MM.1S (cell line): ENCODE results near the gene CSF1.

Source experiments
- DNase-seq: peaks from one replicate; pipeline ENCODE4 v3.0.0-alpha.2; 2015
- H2AFZ ChIP-seq: fragments of 300-600 bp; sonication (generic); 2 replicates; pipeline ENCODE4 v1.6.0; 2016; ENCODE audit warnings: antibody characterized with exemption, low read length
- H3F3A ChIP-seq: fragments of 300-600 bp; sonication (generic); 2 replicates; pipeline ENCODE4 v1.6.1; 2016; ENCODE audit warnings: mild to moderate bottlenecking, antibody characterized with exemption, low read length, moderate library complexity, mixed read lengths; ENCODE audit not compliant: insufficient read depth
- H3K27ac ChIP-seq: fragments of 300-600 bp; sonication (generic); 2 replicates; pipeline ENCODE4 v1.5.1; 2016; ENCODE audit warnings: mild to moderate bottlenecking, low read length
- H3K27me3 ChIP-seq: fragments of 300-600 bp; sonication (generic); replicated peaks from 2 replicates; pipeline ENCODE4 v1.6.0; 2016; ENCODE audit warnings: low read length; ENCODE audit not compliant: insufficient read depth
- H3K36me3 ChIP-seq: fragments of 300-600 bp; sonication (generic); replicated peaks from 2 replicates; pipeline ENCODE4 v1.6.1; 2016; ENCODE audit warnings: mild to moderate bottlenecking, low read length, mixed read lengths; ENCODE audit not compliant: insufficient read depth
- H3K4me1 ChIP-seq: fragments of 300-600 bp; sonication (generic); 2 replicates; pipeline ENCODE4 v1.6.1; 2016; ENCODE audit warnings: low read length, mixed read lengths
- H3K4me2 ChIP-seq: fragments of 300-600 bp; sonication (generic); 2 replicates; pipeline ENCODE4 v1.6.0; 2016; ENCODE audit warnings: low read depth, low read length
- H3K4me3 ChIP-seq: fragments of 300-600 bp; sonication (generic); 2 replicates; pipeline ENCODE4 v1.5.1; 2016; ENCODE audit warnings: low read length, mixed read lengths
- H3K79me2 ChIP-seq: fragments of 300-600 bp; sonication (generic); 2 replicates; pipeline ENCODE4 v1.6.1; 2016; ENCODE audit warnings: mixed run types, low read length, mixed read lengths
- H3K9ac ChIP-seq: fragments of 300-600 bp; sonication (generic); 2 replicates; pipeline ENCODE4 v1.6.1; 2016; ENCODE audit warnings: low read length, mixed read lengths
- H3K9me2 ChIP-seq: fragments of 300-600 bp; sonication (generic); replicated peaks from 2 replicates; pipeline ENCODE4 v1.6.1; 2016; ENCODE audit warnings: mild to moderate bottlenecking, low read length, mixed read lengths; ENCODE audit not compliant: insufficient read depth
- H3K9me3 ChIP-seq: fragments of 300-600 bp; sonication (generic); replicated peaks from 2 replicates; pipeline ENCODE4 v1.6.1; 2016; ENCODE audit warnings: mild to moderate bottlenecking, low read length, mixed read lengths; ENCODE audit not compliant: insufficient read depth
- H4K20me1 ChIP-seq: fragments of 300-600 bp; sonication (generic); 2 replicates; pipeline ENCODE4 v1.6.1; 2016; ENCODE audit warnings: mild to moderate bottlenecking, low read length, moderate library complexity, mixed read lengths; ENCODE audit not compliant: insufficient read depth
- CTCF ChIP-seq: fragments of 300-600 bp; sonication (generic); IDR thresholded peaks from 2 replicates; pipeline ENCODE4 v1.5.1; 2016; ENCODE audit warnings: antibody characterized with exemption, low read length, mixed read lengths
- EZH2 ChIP-seq: fragments of 300-600 bp; sonication (generic); optimal IDR thresholded peaks from 2 replicates; pipeline ENCODE3; 2017; ENCODE audit warnings: low read depth, mild to moderate bottlenecking, antibody characterized with exemption, low read length, mixed read lengths
- EZH2phosphoT487 ChIP-seq: fragments of 300-600 bp; sonication (generic); IDR thresholded peaks from 2 replicates; pipeline ENCODE4 v1.6.1; 2018; ENCODE audit warnings: antibody characterized with exemption, low read length

Gene CSF1

GRCh38 chr1:109930252-109930993, 19.8 kb downstream of the CSF1 start:
- Histone ChIP-seq H3K4me2 (no peak overlapping the region), H3K36me3 (no peaks in the 10 kb centered on the region), H3K9me3 (no peaks in the 10 kb centered on the region), H3K27ac (no peak overlapping the region), H3K9ac (no peak overlapping the region), H4K20me1 (no peaks in the 10 kb centered on the region), H3K27me3 (no peaks in the 10 kb centered on the region), H3K79me2 (no peaks in the 10 kb centered on the region), H2AFZ (no peak overlapping the region), H3K4me3 (no peak overlapping the region), H3K4me1 (no peaks in the 10 kb centered on the region), H3F3A (no peaks in the 10 kb centered on the region), H3K9me2 (no peaks in the 10 kb centered on the region)
- no peak for TF ChIP-seq EZH2
- no peak for TF ChIP-seq EZH2phosphoT487
- TF ChIP-seq CTCF, result no peak
- no peak for DNase-seq

GRCh38 chr1:109931189-109931731, 20.6 kb downstream of the CSF1 start:
- H3K4me3 ChIP-seq, result no peak overlapping the region
- no peak for DNase-seq
- no peaks in the 10 kb centered on the region for H3K9me3 ChIP-seq
- no peaks in the 10 kb centered on the region for H4K20me1 ChIP-seq
- H3K4me2 ChIP-seq, result no peak overlapping the region
- no peaks in the 10 kb centered on the region for H3K27me3 ChIP-seq
- no peaks in the 10 kb centered on the region for H3K4me1 ChIP-seq
- TF ChIP-seq CTCF (no peak), EZH2phosphoT487 (no peak), EZH2 (no peak)
- no peak overlapping the region for H3K9ac ChIP-seq
- H3K27ac ChIP-seq, result no peak overlapping the region
- no peaks in the 10 kb centered on the region for H3K36me3 ChIP-seq
- no peak overlapping the region for H2AFZ ChIP-seq
- H3K9me2 ChIP-seq, result no peaks in the 10 kb centered on the region
- H3F3A ChIP-seq, result no peaks in the 10 kb centered on the region
- H3K79me2 ChIP-seq, result no peaks in the 10 kb centered on the region

- Histone ChIP-seq H3K9me2 (no peaks in the 10 kb centered on the region), H2AFZ (no peak overlapping the region), H3K9me3 (no peaks in the 10 kb centered on the region), H3K36me3 (no peaks in the 10 kb centered on the region), H3K4me1 (no peaks in the 10 kb centered on the region), H3K9ac (no peak overlapping the region), H3K79me2 (no peaks in the 10 kb centered on the region), H3K27ac (no peak overlapping the region), H3K27me3 (no peaks in the 10 kb centered on the region), H3K4me3 (no peak overlapping the region), H3K4me2 (no peak overlapping the region), H4K20me1 (no peaks in the 10 kb centered on the region), H3F3A (no peaks in the 10 kb centered on the region)
- TF ChIP-seq CTCF (no peak), EZH2 (no peak), EZH2phosphoT487 (no peak)
- no peak for DNase-seq
Measured at GRCh38 chr1:109931911-109932636, 21.4 kb downstream of the CSF1 start.
